Right lobe of liver (tissue), 4 donors: ENCODE data around the gene PCSK6.

Source experiments
- CTCF ChIP-seq, 4 donors: fragments of 200-600 bp in 3 of 4; fragments of 450-650 bp in 1 of 4; IDR thresholded peaks; one replicate each; pipeline versions ENCODE4 v1.5.1 to v1.8.0; 2016 to 2022; ENCODE audit warnings: antibody characterized with exemption in 4 of 4, mild to moderate bottlenecking in 2 of 4
- POLR2A ChIP-seq: fragments of 450-650 bp; IDR thresholded peaks from one replicate; pipeline ENCODE4 v1.6.1; 2017; ENCODE audit warnings: antibody characterized with exemption, mild to moderate bottlenecking
- donor health status: DM: no; HTN: no; CAD: no.
- donor health status: DM: no; HTN: no; CAD: no.
- donor health status: DM: no; HTN: yes; CAD: no.

GRCh38 chr15:101447561-101448071 is 41.9 kb downstream of the PCSK6 start:
- peak; percentile 59 for TF ChIP-seq POLR2A
- no peak for TF ChIP-seq CTCF (IDR thresholded peaks at IDR 0.05)
